HG03558 (cell line): Measurements from ENCODE around the gene RPAP2.

ENCODE experiments used
- ATAC-seq: cut with Tn5 transposase; IDR thresholded peaks from one replicate; pipeline ENCODE4 v1.9.1; 2021; ENCODE audit warnings: moderate number of reproducible peaks; ENCODE audit not compliant: unreplicated experiment; ENCODE audit errors: extremely low read depth

RPAP2 gene

DNA sequence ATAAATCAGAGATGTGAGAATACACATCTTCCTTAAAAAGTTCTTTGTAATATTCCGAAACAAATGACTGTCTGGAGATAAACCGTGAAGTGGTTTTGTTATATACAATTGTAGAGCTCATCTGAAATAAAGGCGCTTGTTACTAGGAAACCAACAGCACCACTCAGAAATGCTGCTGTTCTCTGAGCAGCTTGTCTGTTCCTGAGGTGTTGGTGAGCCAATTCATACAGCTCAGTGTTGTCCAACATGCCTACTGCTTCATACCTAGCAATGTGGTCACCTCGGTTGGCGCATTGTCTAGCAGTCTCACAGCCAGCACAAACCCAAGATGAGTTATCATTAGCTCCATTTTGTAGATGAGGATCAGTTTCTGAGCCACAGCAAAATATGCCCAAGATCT is 143.5 kb downstream of the RPAP2 start:
- no peak for ATAC-seq

DNA sequence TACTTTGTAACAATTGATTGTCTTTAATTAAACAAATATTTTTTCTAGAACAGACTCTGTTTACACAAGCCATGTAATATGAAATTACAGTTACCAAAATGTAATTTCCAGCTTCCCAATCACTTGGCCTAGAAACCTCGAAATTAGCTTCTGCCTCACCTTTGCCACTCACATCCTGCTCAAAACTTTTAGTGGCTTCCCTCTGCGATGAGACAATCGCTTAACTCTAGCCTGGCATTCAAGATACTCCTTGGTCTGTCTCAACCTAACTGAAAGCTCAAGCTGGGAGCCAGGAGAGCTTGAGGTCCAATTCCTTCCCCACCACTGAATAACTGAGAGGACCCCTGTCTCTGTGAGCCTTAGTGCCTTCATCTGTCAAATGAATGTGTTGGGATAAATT is 145.0 kb downstream of the RPAP2 start:
- ATAC-seq: no peak

DNA sequence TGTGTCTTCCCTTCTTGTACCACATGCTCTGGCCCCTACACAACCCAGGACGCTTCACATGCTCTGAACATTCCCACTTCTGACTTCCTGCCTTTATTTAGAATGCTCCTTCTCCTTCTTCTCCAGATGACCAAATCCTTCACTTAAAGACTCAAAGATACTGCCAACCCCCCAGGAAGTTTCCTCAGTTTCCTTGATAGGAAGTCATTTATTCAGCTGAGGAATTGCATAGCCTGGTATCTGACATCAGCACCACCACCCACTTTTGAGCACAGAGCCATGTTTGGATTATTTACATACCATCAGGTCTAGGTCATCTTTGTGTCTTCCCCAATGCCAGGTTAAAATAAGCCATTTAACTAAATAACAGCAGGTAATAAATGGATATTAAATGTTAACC is 145.5 kb downstream of the RPAP2 start:
- ATAC-seq: no peak

DNA sequence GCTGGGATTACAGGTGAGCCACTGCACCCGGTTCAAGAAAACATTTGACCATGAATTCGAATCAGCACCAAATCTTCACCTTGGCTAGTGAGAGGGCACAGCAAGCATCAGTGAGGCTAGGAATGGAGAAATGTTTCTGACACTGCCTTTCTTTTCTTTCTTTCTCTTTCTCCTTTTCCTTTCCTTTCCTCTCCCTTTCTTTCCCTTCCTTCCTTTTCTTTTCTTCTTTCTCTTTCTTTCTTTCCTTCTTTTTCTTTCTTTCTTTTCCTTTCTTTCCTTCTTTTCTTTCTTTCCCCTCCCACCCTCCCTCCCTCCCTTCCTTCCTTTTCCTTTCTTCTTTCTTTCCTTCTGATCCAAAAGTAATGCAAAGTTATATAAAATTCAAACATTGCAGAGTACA is 147.0 kb downstream of the RPAP2 start:
- no peak for ATAC-seq

DNA sequence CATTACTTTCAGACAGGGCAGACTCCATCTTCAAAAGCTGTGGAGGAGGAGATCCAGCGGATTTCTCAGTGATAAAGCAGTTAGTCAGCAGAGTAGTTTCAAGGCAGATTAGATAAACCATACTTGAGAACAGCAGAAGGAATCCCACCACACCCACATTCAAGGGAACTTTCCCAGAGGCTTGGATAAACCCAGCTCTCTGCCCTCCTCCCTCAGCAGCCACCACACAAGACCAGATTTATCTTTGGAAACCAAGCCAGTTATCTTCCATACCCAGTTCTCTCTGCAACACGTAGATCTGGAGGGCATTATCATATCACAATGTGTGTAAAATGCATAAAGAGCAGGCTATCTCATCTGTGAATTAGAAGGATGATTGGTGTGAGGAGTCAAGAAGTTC is 147.7 kb downstream of the RPAP2 start:
- ATAC-seq: no peak

DNA sequence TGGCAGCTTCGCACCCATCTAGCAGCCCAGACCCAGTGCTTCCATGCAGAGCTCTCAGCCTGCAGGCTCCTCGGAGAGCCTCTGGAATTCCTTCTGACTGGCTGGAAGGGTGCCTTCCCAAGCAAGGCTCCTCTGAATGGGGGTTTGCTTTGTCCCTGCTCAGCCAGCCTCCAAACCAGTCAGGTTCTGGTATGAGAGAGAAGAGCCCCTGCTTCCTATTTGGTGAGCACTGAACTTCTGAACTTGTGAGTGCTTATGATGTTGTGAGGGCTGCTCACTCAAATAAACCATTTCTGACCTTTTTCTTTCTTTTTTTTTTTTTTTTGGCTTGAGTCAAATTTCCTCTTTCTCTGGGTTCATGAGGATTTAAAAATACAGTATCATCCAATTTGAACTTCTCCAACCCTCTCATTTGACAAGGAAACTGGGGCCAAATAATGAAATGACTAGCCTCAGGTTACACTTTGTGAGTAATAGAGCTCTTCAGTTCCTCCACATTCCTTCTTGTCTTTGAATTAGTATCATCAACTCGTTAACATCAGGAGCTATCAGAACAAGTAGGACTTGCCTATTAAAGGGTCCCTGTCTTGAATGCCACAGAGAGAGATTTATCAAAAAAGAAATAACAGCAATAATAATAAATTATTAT is 148.3 kb downstream of the RPAP2 start:
- ATAC-seq: no peak

DNA sequence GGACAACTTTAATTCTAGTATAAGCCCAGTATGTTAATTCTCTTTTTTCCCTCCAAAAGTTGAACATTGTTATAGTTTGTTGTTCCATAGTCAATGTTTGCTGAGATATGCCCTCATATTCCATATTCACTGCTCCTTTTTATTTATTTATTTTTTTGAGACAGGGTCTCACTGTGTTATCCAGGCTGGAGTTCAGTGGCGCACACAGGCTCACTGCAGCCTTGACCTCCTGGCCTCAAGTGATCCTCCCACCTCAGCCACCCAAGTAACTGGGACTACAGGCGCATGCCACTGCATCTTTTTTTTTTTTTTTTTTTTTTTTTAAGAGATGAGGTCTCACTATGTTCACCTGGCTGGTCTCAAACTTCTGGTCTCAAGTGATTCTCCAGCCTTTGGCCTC is 149.1 kb downstream of the RPAP2 start:
- ATAC-seq: no peak
